Measurements from ENCODE around the gene COQ10A. TPM values are rescaled to one million over a fixed set of nuclear protein-coding genes. Genes with fewer than 3 reads are reported as not detected.

COQ10A gene
- total RNA-seq, 1 experiment from 2014 or later: 3.8 TPM

- no peaks in the 10 kb centered on the region for H3K9me3 Mint-ChIP-seq (ENCODE audit: unreplicated experiment)
- TF ChIP-seq CTCF (IDR thresholded peaks at IDR 0.05; ENCODE audit: unreplicated experiment): no peak
- CTCF ChIA-PET: interaction anchor here (0.6 kb wide), 1 partner anchor 36 kb away, joined by 3 read pairs; no protein-coding TSS in a partner anchor
- POLR2A ChIA-PET: no interaction called here
- no peaks in the 10 kb centered on the region for H3K27me3 Mint-ChIP-seq (ENCODE audit: insufficient read depth, unreplicated experiment)
- TSS peak; percentile 2 for BruUV-seq (replicated peaks)
- no peak overlapping the region for H3K4me3 Mint-ChIP-seq (ENCODE audit: unreplicated experiment)
- peaks cover 38% of the 10 kb centered on the region for H3K36me3 Mint-ChIP-seq (ENCODE audit: insufficient read depth, unreplicated experiment)
- no peaks in the 10 kb centered on the region for H3K4me1 Mint-ChIP-seq (ENCODE audit: insufficient read depth, unreplicated experiment)
- H3K27ac Mint-ChIP-seq (ENCODE audit: low read depth, unreplicated experiment): no peak overlapping the region
- no peak for DNase-seq (ENCODE audit: unreplicated experiment)
- intact Hi-C loops (cut with micrococcal nuclease): no loop called here
These were observed 25.1 kb upstream of the COQ10A start for GRCh38 chr12:56241424-56242303.

- no peak for DNase-seq (ENCODE audit: unreplicated experiment)
- H3K4me1 Mint-ChIP-seq (ENCODE audit: insufficient read depth, unreplicated experiment): no peaks in the 10 kb centered on the region
- no peak overlapping the region for H3K4me3 Mint-ChIP-seq (ENCODE audit: unreplicated experiment)
- CTCF ChIA-PET: interaction anchor here (0.5 to 1.2 kb wide), 3 partner anchors 15 to 226 kb away, joined by 3 read pairs; partner anchors contain the start of genes ANKRD52 and SPRYD4
- no peak overlapping the region for H3K27ac Mint-ChIP-seq (ENCODE audit: low read depth, unreplicated experiment)
- peaks cover 50% of the 10 kb centered on the region for H3K36me3 Mint-ChIP-seq (ENCODE audit: insufficient read depth, unreplicated experiment)
- POLR2A ChIA-PET: no interaction called here
- H3K9me3 Mint-ChIP-seq (ENCODE audit: unreplicated experiment): no peaks in the 10 kb centered on the region
- no TSS peak for BruUV-seq (replicated peaks)
- no peaks in the 10 kb centered on the region for H3K27me3 Mint-ChIP-seq (ENCODE audit: insufficient read depth, unreplicated experiment)
- intact Hi-C loops (cut with micrococcal nuclease): no loop called here
- no peak for TF ChIP-seq CTCF (IDR thresholded peaks at IDR 0.05; ENCODE audit: unreplicated experiment)
These were observed 23.8 kb upstream of the COQ10A start for GRCh38 chr12:56242986-56243385.

- BruUV-seq (replicated peaks): no TSS peak
- POLR2A ChIA-PET: no interaction called here
- Mint-ChIP-seq H3K9me3 (ENCODE audit: unreplicated experiment) (no peaks in the 10 kb centered on the region), H3K4me3 (ENCODE audit: unreplicated experiment) (no peak overlapping the region), H3K4me1 (ENCODE audit: insufficient read depth, unreplicated experiment) (no peaks in the 10 kb centered on the region), H3K36me3 (ENCODE audit: insufficient read depth, unreplicated experiment) (peaks cover 53% of the 10 kb centered on the region), H3K27me3 (ENCODE audit: insufficient read depth, unreplicated experiment) (no peaks in the 10 kb centered on the region), H3K27ac (ENCODE audit: low read depth, unreplicated experiment) (no peak overlapping the region)
- no peak for TF ChIP-seq CTCF (IDR thresholded peaks at IDR 0.05; ENCODE audit: unreplicated experiment)
- intact Hi-C loops (cut with micrococcal nuclease): no loop called here
- CTCF ChIA-PET: no interaction called here
- no peak for DNase-seq (ENCODE audit: unreplicated experiment)
These were observed 23.0 kb upstream of the COQ10A start for GRCh38 chr12:56243731-56244181.

GRCh38 chr12:56244494-56244893 lies 22.2 kb upstream of the COQ10A start:
- ChIA-PET POLR2A (no interaction called here), CTCF (interaction anchor here (0.6 kb wide), 1 partner anchor 53 kb away, joined by 3 read pairs; no protein-coding TSS in a partner anchor)
- H3K27ac Mint-ChIP-seq (ENCODE audit: low read depth, unreplicated experiment): no peak overlapping the region
- H3K36me3 Mint-ChIP-seq (ENCODE audit: insufficient read depth, unreplicated experiment): peaks cover 61% of the 10 kb centered on the region
- no peaks in the 10 kb centered on the region for H3K9me3 Mint-ChIP-seq (ENCODE audit: unreplicated experiment)
- H3K4me1 Mint-ChIP-seq (ENCODE audit: insufficient read depth, unreplicated experiment): no peaks in the 10 kb centered on the region
- H3K4me3 Mint-ChIP-seq (ENCODE audit: unreplicated experiment): no peak overlapping the region
- TF ChIP-seq CTCF (IDR thresholded peaks at IDR 0.05; ENCODE audit: unreplicated experiment): no peak
- no peaks in the 10 kb centered on the region for H3K27me3 Mint-ChIP-seq (ENCODE audit: insufficient read depth, unreplicated experiment)
- BruUV-seq (replicated peaks): no TSS peak
- DNase-seq (ENCODE audit: unreplicated experiment): no peak
- intact Hi-C loops (cut with micrococcal nuclease): no loop called here
